ENCODE results near the gene PWWP2B. TPM values are rescaled to one million over a fixed set of nuclear protein-coding genes. Genes with fewer than 3 reads are reported as not detected.

The PWWP2B gene
- total and polyA plus RNA-seq, 2 of the 8 experiments (the other 6 are each of a cell fraction or from before 2014, with no cell fraction given) = 5.3 to 10.8 TPM

DNA sequence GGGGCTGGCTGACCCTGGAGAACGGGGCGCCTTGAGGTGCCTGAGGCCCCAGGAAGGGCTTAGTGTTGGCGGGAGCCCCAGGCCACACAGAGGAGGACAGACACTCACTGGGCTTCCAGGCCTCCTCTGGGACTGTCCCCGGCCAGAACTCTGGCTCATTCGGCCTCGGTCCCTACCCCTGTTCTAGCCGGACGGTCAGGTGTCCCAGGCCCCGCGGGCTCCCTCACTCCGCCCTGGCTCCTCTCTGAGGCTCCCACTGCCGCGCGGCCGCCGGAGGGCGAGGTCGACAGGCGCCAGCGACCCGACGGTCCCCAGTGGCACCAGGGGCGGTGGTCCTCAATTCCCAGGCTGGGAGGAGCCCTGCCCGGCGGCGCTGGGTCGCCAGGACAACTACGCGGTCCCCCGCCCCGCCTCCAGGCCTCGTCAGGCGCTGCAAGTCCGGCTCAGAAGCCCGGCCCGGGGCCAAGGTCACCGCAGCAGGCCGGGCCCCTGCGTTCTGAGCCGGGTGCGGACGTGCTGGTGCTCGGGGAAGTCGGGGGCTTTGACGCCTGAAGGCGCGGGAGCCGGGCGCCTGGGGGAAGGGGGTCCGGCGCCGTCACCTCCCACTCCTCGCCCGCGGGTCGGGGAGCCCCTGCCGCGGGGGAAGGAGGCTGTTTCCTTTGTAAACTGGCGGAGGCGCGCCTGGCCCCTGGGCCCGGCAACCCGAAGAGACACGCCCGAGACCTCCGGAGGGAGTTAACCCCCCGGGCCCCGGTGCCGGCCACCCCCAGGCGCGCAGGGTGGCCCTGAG lies 1.1 kb upstream of the PWWP2B start (continued):
- TF ChIP-seq, protein P1, sequence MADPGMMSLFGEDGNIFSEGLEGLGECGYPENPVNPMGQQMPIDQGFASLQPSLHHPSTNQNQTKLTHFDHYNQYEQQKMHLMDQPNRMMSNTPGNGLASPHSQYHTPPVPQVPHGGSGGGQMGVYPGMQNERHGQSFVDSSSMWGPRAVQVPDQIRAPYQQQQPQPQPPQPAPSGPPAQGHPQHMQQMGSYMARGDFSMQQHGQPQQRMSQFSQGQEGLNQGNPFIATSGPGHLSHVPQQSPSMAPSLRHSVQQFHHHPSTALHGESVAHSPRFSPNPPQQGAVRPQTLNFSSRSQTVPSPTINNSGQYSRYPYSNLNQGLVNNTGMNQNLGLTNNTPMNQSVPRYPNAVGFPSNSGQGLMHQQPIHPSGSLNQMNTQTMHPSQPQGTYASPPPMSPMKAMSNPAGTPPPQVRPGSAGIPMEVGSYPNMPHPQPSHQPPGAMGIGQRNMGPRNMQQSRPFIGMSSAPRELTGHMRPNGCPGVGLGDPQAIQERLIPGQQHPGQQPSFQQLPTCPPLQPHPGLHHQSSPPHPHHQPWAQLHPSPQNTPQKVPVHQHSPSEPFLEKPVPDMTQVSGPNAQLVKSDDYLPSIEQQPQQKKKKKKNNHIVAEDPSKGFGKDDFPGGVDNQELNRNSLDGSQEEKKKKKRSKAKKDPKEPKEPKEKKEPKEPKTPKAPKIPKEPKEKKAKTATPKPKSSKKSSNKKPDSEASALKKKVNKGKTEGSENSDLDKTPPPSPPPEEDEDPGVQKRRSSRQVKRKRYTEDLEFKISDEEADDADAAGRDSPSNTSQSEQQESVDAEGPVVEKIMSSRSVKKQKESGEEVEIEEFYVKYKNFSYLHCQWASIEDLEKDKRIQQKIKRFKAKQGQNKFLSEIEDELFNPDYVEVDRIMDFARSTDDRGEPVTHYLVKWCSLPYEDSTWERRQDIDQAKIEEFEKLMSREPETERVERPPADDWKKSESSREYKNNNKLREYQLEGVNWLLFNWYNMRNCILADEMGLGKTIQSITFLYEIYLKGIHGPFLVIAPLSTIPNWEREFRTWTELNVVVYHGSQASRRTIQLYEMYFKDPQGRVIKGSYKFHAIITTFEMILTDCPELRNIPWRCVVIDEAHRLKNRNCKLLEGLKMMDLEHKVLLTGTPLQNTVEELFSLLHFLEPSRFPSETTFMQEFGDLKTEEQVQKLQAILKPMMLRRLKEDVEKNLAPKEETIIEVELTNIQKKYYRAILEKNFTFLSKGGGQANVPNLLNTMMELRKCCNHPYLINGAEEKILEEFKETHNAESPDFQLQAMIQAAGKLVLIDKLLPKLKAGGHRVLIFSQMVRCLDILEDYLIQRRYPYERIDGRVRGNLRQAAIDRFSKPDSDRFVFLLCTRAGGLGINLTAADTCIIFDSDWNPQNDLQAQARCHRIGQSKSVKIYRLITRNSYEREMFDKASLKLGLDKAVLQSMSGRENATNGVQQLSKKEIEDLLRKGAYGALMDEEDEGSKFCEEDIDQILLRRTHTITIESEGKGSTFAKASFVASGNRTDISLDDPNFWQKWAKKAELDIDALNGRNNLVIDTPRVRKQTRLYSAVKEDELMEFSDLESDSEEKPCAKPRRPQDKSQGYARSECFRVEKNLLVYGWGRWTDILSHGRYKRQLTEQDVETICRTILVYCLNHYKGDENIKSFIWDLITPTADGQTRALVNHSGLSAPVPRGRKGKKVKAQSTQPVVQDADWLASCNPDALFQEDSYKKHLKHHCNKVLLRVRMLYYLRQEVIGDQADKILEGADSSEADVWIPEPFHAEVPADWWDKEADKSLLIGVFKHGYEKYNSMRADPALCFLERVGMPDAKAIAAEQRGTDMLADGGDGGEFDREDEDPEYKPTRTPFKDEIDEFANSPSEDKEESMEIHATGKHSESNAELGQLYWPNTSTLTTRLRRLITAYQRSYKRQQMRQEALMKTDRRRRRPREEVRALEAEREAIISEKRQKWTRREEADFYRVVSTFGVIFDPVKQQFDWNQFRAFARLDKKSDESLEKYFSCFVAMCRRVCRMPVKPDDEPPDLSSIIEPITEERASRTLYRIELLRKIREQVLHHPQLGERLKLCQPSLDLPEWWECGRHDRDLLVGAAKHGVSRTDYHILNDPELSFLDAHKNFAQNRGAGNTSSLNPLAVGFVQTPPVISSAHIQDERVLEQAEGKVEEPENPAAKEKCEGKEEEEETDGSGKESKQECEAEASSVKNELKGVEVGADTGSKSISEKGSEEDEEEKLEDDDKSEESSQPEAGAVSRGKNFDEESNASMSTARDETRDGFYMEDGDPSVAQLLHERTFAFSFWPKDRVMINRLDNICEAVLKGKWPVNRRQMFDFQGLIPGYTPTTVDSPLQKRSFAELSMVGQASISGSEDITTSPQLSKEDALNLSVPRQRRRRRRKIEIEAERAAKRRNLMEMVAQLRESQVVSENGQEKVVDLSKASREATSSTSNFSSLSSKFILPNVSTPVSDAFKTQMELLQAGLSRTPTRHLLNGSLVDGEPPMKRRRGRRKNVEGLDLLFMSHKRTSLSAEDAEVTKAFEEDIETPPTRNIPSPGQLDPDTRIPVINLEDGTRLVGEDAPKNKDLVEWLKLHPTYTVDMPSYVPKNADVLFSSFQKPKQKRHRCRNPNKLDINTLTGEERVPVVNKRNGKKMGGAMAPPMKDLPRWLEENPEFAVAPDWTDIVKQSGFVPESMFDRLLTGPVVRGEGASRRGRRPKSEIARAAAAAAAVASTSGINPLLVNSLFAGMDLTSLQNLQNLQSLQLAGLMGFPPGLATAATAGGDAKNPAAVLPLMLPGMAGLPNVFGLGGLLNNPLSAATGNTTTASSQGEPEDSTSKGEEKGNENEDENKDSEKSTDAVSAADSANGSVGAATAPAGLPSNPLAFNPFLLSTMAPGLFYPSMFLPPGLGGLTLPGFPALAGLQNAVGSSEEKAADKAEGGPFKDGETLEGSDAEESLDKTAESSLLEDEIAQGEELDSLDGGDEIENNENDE (IDR thresholded peaks at IDR 0.05; ENCODE audit: insufficient replicate concordance, low read length) = no peak
- TF ChIP-seq BACH1 (IDR thresholded peaks at IDR 0.05; ENCODE audit: low read length) (no peak), SP1 (IDR thresholded peaks at IDR 0.05; ENCODE audit: low read depth, low read length) (no peak), EP300 (IDR thresholded peaks at IDR 0.05; ENCODE audit: borderline replicate concordance in 1 of 2, low read depth in 2 of 2, low read length in 2 of 2) (no peak), JUND (IDR thresholded peaks at IDR 0.05; ENCODE audit: low read length) (no peak), BRCA1 (IDR thresholded peaks at IDR 0.05; ENCODE audit: low read depth, low read length) (no peak), RNF2 (IDR thresholded peaks at IDR 0.05; ENCODE audit: borderline replicate concordance, low read depth, low read length, missing control alignments, poor library complexity, severe bottlenecking) (no peak), NRF1 (IDR thresholded peaks at IDR 0.05; ENCODE audit: low read depth, low read length) (no peak), CBX8 (IDR thresholded peaks at IDR 0.05; ENCODE audit: borderline replicate concordance, low read depth, low read length) (no peak), CHD2 (IDR thresholded peaks at IDR 0.05; ENCODE audit: low read length) (no peak)

Measured in H1 (cell line).